ENCODE results near the gene HIP1.
A peak's percentile ranks its signal among the peaks of the same experiment; 100 is the strongest.
"Not testable (repeated sequence)": the region's sequence is repeated elsewhere in the genome, so short reads cannot be mapped to it uniquely, and the experiment has no call there.

The HIP1 gene

GRCh38 chr7:75738604-75738974 is at the start of gene HIP1:
Gene HIP1, minus strand, starts transcription at chr7:75738941. Its CDS starts 21 bp downstream, at chr7:75738920.
- no peak for DNase-seq (ENCODE audit: low read depth in 2 of 2, low spot score in 1 of 2)

GRCh38 chr7:75788154-75788847 is 49.6 kb upstream of the HIP1 start:
- DNase-seq (ENCODE audit: low read depth in 2 of 2, low spot score in 1 of 2): not testable (repeated sequence)

- not testable (repeated sequence) for DNase-seq (ENCODE audit: low read depth in 2 of 2, low spot score in 1 of 2)
These were observed 44.3 kb upstream of the HIP1 start for GRCh38 chr7:75783058-75783457.

- not testable (repeated sequence) for DNase-seq (ENCODE audit: low read depth in 2 of 2, low spot score in 1 of 2)
These were observed 42.0 kb upstream of the HIP1 start for GRCh38 chr7:75780647-75781273.

- not testable (repeated sequence) for DNase-seq (ENCODE audit: low read depth in 2 of 2, low spot score in 1 of 2)
These were observed 40.8 kb upstream of the HIP1 start for GRCh38 chr7:75779516-75779915.

- DNase-seq (ENCODE audit: low read depth in 2 of 2, low spot score in 1 of 2): not testable (repeated sequence)
These were observed 40.3 kb upstream of the HIP1 start for GRCh38 chr7:75779035-75779434.

- peak in 1 of 2 donors; percentile 4 for DNase-seq (ENCODE audit: low read depth in 2 of 2, low spot score in 1 of 2)
These were observed 37.7 kb upstream of the HIP1 start for GRCh38 chr7:75776295-75776971.

- DNase-seq (ENCODE audit: low read depth in 2 of 2, low spot score in 1 of 2): not testable (repeated sequence)
These were observed 35.2 kb upstream of the HIP1 start for GRCh38 chr7:75773958-75774357.

- no peak for DNase-seq (ENCODE audit: low read depth in 2 of 2, low spot score in 1 of 2)
These were observed 33.6 kb upstream of the HIP1 start, which contains the start of gene CCL26 for GRCh38 chr7:75772081-75773077. Gene CCL26, minus strand, starts transcription at chr7:75772211. Its CDS starts 35 bp downstream, at chr7:75772176.

GRCh38 chr7:75771224-75771623 is 32.5 kb upstream of the HIP1 start:
- no peak for DNase-seq (ENCODE audit: low read depth in 2 of 2, low spot score in 1 of 2)

GRCh38 chr7:75762350-75762917 is 23.7 kb upstream of the HIP1 start:
- no peak for DNase-seq (ENCODE audit: low read depth in 2 of 2, low spot score in 1 of 2)

- DNase-seq (ENCODE audit: low read depth in 2 of 2, low spot score in 1 of 2): not testable (repeated sequence)
These were observed 23.1 kb upstream of the HIP1 start for GRCh38 chr7:75761801-75762200.

- no peak for DNase-seq (ENCODE audit: low read depth in 2 of 2, low spot score in 1 of 2)
These were observed 19.8 kb upstream of the HIP1 start for GRCh38 chr7:75758491-75758890.

GRCh38 chr7:75757860-75758259 is 19.1 kb upstream of the HIP1 start:
- no peak for DNase-seq (ENCODE audit: low read depth in 2 of 2, low spot score in 1 of 2)

GRCh38 chr7:75756991-75757676 is 18.4 kb upstream of the HIP1 start:
- no peak for DNase-seq (ENCODE audit: low read depth in 2 of 2, low spot score in 1 of 2)

- DNase-seq (ENCODE audit: low read depth in 2 of 2, low spot score in 1 of 2): no peak
These were observed 17.7 kb upstream of the HIP1 start for GRCh38 chr7:75756206-75756990.

- no peak for DNase-seq (ENCODE audit: low read depth in 2 of 2, low spot score in 1 of 2)
These were observed 4.7 kb upstream of the HIP1 start for GRCh38 chr7:75743455-75743859.

- DNase-seq (ENCODE audit: low read depth in 2 of 2, low spot score in 1 of 2): no peak
These were observed 2.2 kb upstream of the HIP1 start for GRCh38 chr7:75740846-75741497.

Measured in stimulated activated CD8-positive, alpha-beta memory T cell treated with anti-CD3 and anti-CD28 coated beads, Interleukin-4, amount 100 ng/mL, for 1 hour (primary cell).